MM.1S (cell line): ENCODE results near the gene ANAPC16.

ENCODE experiments used
- DNase-seq: peaks from one replicate; pipeline ENCODE4 v3.0.0-alpha.2; 2015
- H2AFZ ChIP-seq: fragments of 300-600 bp; sonication (generic); 2 replicates; pipeline ENCODE4 v1.6.0; 2016; ENCODE audit warnings: antibody characterized with exemption, low read length
- H3F3A ChIP-seq: fragments of 300-600 bp; sonication (generic); 2 replicates; pipeline ENCODE4 v1.6.1; 2016; ENCODE audit warnings: mild to moderate bottlenecking, antibody characterized with exemption, low read length, moderate library complexity, mixed read lengths; ENCODE audit not compliant: insufficient read depth
- H3K27ac ChIP-seq: fragments of 300-600 bp; sonication (generic); 2 replicates; pipeline ENCODE4 v1.5.1; 2016; ENCODE audit warnings: mild to moderate bottlenecking, low read length
- H3K27me3 ChIP-seq: fragments of 300-600 bp; sonication (generic); replicated peaks from 2 replicates; pipeline ENCODE4 v1.6.0; 2016; ENCODE audit warnings: low read length; ENCODE audit not compliant: insufficient read depth
- H3K36me3 ChIP-seq: fragments of 300-600 bp; sonication (generic); replicated peaks from 2 replicates; pipeline ENCODE4 v1.6.1; 2016; ENCODE audit warnings: mild to moderate bottlenecking, low read length, mixed read lengths; ENCODE audit not compliant: insufficient read depth
- H3K4me1 ChIP-seq: fragments of 300-600 bp; sonication (generic); 2 replicates; pipeline ENCODE4 v1.6.1; 2016; ENCODE audit warnings: low read length, mixed read lengths
- H3K4me2 ChIP-seq: fragments of 300-600 bp; sonication (generic); 2 replicates; pipeline ENCODE4 v1.6.0; 2016; ENCODE audit warnings: low read depth, low read length
- H3K4me3 ChIP-seq: fragments of 300-600 bp; sonication (generic); 2 replicates; pipeline ENCODE4 v1.5.1; 2016; ENCODE audit warnings: low read length, mixed read lengths
- H3K79me2 ChIP-seq: fragments of 300-600 bp; sonication (generic); 2 replicates; pipeline ENCODE4 v1.6.1; 2016; ENCODE audit warnings: mixed run types, low read length, mixed read lengths
- H3K9ac ChIP-seq: fragments of 300-600 bp; sonication (generic); 2 replicates; pipeline ENCODE4 v1.6.1; 2016; ENCODE audit warnings: low read length, mixed read lengths
- H3K9me2 ChIP-seq: fragments of 300-600 bp; sonication (generic); replicated peaks from 2 replicates; pipeline ENCODE4 v1.6.1; 2016; ENCODE audit warnings: mild to moderate bottlenecking, low read length, mixed read lengths; ENCODE audit not compliant: insufficient read depth
- H3K9me3 ChIP-seq: fragments of 300-600 bp; sonication (generic); replicated peaks from 2 replicates; pipeline ENCODE4 v1.6.1; 2016; ENCODE audit warnings: mild to moderate bottlenecking, low read length, mixed read lengths; ENCODE audit not compliant: insufficient read depth
- H4K20me1 ChIP-seq: fragments of 300-600 bp; sonication (generic); 2 replicates; pipeline ENCODE4 v1.6.1; 2016; ENCODE audit warnings: mild to moderate bottlenecking, low read length, moderate library complexity, mixed read lengths; ENCODE audit not compliant: insufficient read depth
- EZH2 ChIP-seq: fragments of 300-600 bp; sonication (generic); optimal IDR thresholded peaks from 2 replicates; pipeline ENCODE3; 2017; ENCODE audit warnings: low read depth, mild to moderate bottlenecking, antibody characterized with exemption, low read length, mixed read lengths
- EZH2phosphoT487 ChIP-seq: fragments of 300-600 bp; sonication (generic); IDR thresholded peaks from 2 replicates; pipeline ENCODE4 v1.6.1; 2018; ENCODE audit warnings: antibody characterized with exemption, low read length
- TF ChIP-seq, protein P1 (sequence below): fragments of 300-600 bp; sonication (generic); IDR thresholded peaks from 2 replicates; pipeline ENCODE4 v1.5.1; 2016; ENCODE audit warnings: antibody characterized with exemption, low read length, mixed read lengths

ANAPC16 gene

DNA sequence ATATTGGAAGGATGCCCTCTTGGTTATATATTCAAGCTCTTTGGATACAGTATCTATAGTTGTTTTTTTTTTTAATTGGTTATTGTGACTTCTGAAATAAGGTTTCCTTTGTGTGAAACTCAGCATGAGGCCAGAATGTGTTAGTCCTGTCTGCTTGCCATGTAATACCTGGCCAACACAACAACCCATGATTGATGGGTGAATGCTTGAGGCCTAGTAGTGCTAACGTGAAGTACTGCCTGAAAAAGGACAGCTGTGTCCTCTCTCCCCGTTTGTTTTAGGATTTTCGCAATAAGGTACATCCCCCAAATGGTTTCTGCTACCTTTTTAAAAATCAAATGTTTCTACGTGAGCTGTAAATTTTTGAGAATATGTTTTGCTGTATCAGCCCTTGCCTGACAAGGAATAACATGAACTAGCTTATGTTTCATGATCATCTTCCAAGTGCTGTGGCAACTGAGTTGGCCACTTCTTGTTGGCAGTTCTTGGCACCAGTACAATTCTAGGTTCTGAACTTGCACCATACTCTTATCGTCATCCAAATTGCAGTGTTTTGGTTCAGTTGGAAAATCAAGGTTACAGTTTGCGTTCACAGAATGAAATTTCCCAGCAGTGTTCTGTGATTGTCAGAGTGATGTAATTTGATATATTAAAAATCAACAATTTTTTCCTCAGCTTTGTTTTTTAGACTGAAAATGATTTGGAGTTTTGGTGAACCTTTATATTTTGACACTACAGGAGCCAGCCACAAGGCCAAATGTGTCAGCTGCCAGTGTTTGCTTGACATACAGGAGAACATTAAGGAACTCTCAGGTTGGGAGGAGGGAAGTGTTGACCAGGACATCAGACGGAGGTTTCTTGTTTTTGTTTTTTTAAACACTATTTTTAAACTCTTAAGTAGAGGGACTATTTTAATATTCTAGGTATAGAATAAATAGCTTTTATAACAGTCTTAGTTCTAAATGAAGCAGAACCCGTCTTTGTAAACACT lies 13.7 kb downstream of the ANAPC16 start:
- H3K4me1 ChIP-seq, result no peaks in the 10 kb centered on the region
- TF ChIP-seq EZH2 (no peak), EZH2phosphoT487 (no peak)
- TF ChIP-seq, protein P1, sequence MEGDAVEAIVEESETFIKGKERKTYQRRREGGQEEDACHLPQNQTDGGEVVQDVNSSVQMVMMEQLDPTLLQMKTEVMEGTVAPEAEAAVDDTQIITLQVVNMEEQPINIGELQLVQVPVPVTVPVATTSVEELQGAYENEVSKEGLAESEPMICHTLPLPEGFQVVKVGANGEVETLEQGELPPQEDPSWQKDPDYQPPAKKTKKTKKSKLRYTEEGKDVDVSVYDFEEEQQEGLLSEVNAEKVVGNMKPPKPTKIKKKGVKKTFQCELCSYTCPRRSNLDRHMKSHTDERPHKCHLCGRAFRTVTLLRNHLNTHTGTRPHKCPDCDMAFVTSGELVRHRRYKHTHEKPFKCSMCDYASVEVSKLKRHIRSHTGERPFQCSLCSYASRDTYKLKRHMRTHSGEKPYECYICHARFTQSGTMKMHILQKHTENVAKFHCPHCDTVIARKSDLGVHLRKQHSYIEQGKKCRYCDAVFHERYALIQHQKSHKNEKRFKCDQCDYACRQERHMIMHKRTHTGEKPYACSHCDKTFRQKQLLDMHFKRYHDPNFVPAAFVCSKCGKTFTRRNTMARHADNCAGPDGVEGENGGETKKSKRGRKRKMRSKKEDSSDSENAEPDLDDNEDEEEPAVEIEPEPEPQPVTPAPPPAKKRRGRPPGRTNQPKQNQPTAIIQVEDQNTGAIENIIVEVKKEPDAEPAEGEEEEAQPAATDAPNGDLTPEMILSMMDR, result no peak

DNA sequence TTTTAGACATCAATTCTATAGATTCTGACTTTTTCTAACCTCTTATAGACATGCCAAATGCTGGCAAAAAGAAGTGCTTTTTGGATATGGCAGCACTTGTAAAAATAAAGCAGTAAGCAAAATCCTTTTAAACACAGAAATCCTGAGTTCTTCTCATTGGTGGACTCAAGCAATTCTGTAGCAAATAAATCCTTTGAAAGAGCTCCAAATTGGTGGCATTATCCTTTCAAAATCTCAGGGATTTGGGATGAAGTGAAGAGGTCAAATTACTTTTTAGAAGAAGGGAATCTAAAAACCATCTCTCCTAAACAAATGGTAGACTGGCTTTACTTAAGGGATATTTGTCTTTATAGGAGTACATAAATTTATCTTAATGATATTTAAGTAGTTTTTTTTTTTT lies 17.8 kb downstream of the ANAPC16 start:
- Histone ChIP-seq H3K9me2 (no peaks in the 10 kb centered on the region), H3K27ac (no peak overlapping the region), H4K20me1 (no peaks in the 10 kb centered on the region), H3K27me3 (no peaks in the 10 kb centered on the region), H3F3A (no peaks in the 10 kb centered on the region), H3K9ac (no peak overlapping the region), H3K4me2 (no peak overlapping the region), H3K4me3 (no peak overlapping the region), H2AFZ (no peak overlapping the region), H3K79me2 (peaks cover 21% of the 10 kb centered on the region), H3K9me3 (no peaks in the 10 kb centered on the region), H3K4me1 (no peaks in the 10 kb centered on the region), H3K36me3 (peaks cover 15% of the 10 kb centered on the region)
- DNase-seq, result no peak
- TF ChIP-seq, protein P1, result no peak
- TF ChIP-seq EZH2phosphoT487 (no peak), EZH2 (no peak)

More for the DNA sequence above, 13.7 kb downstream of the ANAPC16 start:
- Histone ChIP-seq H3K36me3 (peaks cover 13% of the 10 kb centered on the region), H2AFZ (no peak overlapping the region), H3K9ac (no peak overlapping the region), H4K20me1 (0 out of 2 replicates have a peak, but pooled peaks cover 3% of the 10 kb centered on the region), H3K9me2 (no peaks in the 10 kb centered on the region), H3K27me3 (no peaks in the 10 kb centered on the region), H3K27ac (no peak overlapping the region), H3K4me3 (no peak overlapping the region), H3F3A (no peaks in the 10 kb centered on the region), H3K9me3 (no peaks in the 10 kb centered on the region), H3K79me2 (peaks cover 50% of the 10 kb centered on the region), H3K4me2 (no peak overlapping the region)
- no peak for DNase-seq

DNA sequence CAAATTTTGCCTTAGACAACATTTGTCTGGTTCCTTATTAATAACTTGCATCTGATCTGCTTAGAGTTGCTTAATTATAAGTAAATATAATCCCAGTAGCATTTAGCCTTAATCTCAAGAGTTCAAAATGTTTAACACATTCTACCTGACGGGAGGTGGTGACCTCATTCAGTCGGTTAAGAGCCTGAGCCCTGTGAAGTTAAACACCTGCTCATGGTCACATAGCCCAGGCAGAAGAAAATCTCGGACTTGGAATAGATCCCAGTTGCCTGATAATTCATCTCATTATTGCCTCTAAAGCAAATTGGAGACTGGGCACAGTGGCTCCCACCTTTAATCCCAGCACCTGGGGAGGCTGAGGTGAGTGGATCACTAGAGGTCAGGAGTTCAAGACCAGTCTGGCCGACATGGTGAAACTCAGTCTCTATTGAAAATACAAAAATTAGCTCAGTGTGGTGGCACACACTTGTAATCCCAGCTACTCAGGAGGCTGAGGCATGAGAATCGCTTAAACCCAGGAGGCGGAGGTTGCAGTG lies 18.8 kb downstream of the ANAPC16 start:
- Histone ChIP-seq H3K9me2 (no peaks in the 10 kb centered on the region), H3K9me3 (no peaks in the 10 kb centered on the region), H4K20me1 (no peaks in the 10 kb centered on the region), H3K27me3 (no peaks in the 10 kb centered on the region), H3K36me3 (peaks cover 13% of the 10 kb centered on the region), H3F3A (no peaks in the 10 kb centered on the region), H2AFZ (no peak overlapping the region), H3K4me3 (no peak overlapping the region), H3K4me2 (no peak overlapping the region), H3K79me2 (peaks cover 13% of the 10 kb centered on the region), H3K9ac (no peak overlapping the region), H3K4me1 (no peaks in the 10 kb centered on the region), H3K27ac (no peak overlapping the region)
- DNase-seq, result no peak
- TF ChIP-seq EZH2phosphoT487 (no peak), EZH2 (no peak)
- TF ChIP-seq, protein P1, result no peak
